K562 (cell line): Measurements from ENCODE around the gene KMT2E. TPM values are rescaled to one million over a fixed set of nuclear protein-coding genes. Genes with fewer than 3 reads are reported as not detected.
A peak's percentile ranks its signal among the peaks of the same experiment; 100 is the strongest.

Experiments used
- BRD9 ChIP-seq: fragments of 450-650 bp; IDR thresholded peaks from 2 replicates; pipeline ENCODE4 v1.6.1; 2018; ENCODE audit warnings: low read depth; ENCODE audit not compliant: partially characterized antibody
- CAMTA2 ChIP-seq: fragments of 250-450 bp; sonication (Bioruptor Pico); conservative IDR thresholded peaks from 2 replicates; pipeline ENCODE4 v1.5.1; 2022
- CEBPB ChIP-seq: fragments of 450-650 bp; IDR thresholded peaks from 2 replicates; pipeline ENCODE4 v1.6.1; 2016; ENCODE audit warnings: missing genetic modification characterization, missing compliant biosample characterization
- CHD7 ChIP-seq: fragments of 200-600 bp; sonication (generic); IDR thresholded peaks from one replicate; pipeline ENCODE4 v1.6.1; 2012; ENCODE audit warnings: mild to moderate bottlenecking, low read depth, low read length, inconsistent platforms
- EGR1 ChIP-seq: fragments of 450-650 bp; conservative IDR thresholded peaks from 2 replicates; pipeline ENCODE4 v1.6.1; 2017; ENCODE audit warnings: mild to moderate bottlenecking
- HNRNPL ChIP-seq: fragments of 200-400 bp; formaldehyde crosslinking; IDR thresholded peaks from 2 replicates; pipeline ENCODE4 v1.6.1; 2017; ENCODE audit warnings: low read depth, mild to moderate bottlenecking, low read length
- MAFF ChIP-seq: IDR thresholded peaks from 2 replicates; pipeline ENCODE4 v1.6.1; 2012; ENCODE audit warnings: low read length, improper control_type of control experiment
- MCM5 ChIP-seq: fragments of 450-650 bp; IDR thresholded peaks from 2 replicates; pipeline ENCODE4 v1.6.1; 2016; ENCODE audit warnings: low read depth
- MEIS2 ChIP-seq: fragments of 450-650 bp; IDR thresholded peaks from 2 replicates; pipeline ENCODE4 v1.6.1; 2014; ENCODE audit warnings: mild to moderate bottlenecking; ENCODE audit not compliant: partially characterized antibody
- MLX ChIP-seq, 2 experiments: fragments of 450-650 bp in 1 of 2; sonication (generic) in 1 of 2; formaldehyde crosslinking; conservative IDR thresholded peaks; 2 replicates each; pipeline versions ENCODE4 v1.4.0 to v1.8.1; 2020 to 2022; ENCODE audit warnings: mild to moderate bottlenecking in 1 of 2, missing genetic modification reagents in 1 of 2
- NCOA4 ChIP-seq: fragments of 450-650 bp; IDR thresholded peaks from 2 replicates; pipeline ENCODE4 v1.6.1; 2018; ENCODE audit warnings: mild to moderate bottlenecking; ENCODE audit not compliant: partially characterized antibody
- RAD51 ChIP-seq: fragments of 450-650 bp; IDR thresholded peaks from 2 replicates; pipeline ENCODE4 v1.7.1; 2016; ENCODE audit warnings: low read depth, mild to moderate bottlenecking, borderline replicate concordance
- RBM25 ChIP-seq: fragments of 200-400 bp; formaldehyde crosslinking; IDR thresholded peaks from 2 replicates; pipeline ENCODE4 v1.6.1; 2018; ENCODE audit warnings: low read length, low read depth, moderate library complexity; ENCODE audit not compliant: severe bottlenecking
- RNF2 ChIP-seq: sonication (generic); IDR thresholded peaks from 2 replicates; pipeline ENCODE4 v1.6.1; 2016
- TAF1 ChIP-seq: IDR thresholded peaks from 2 replicates; pipeline ENCODE4 v1.6.1; 2011; ENCODE audit warnings: mild to moderate bottlenecking, low read length, moderate library complexity; ENCODE audit not compliant: insufficient read depth, control insufficient read depth, severe bottlenecking; ENCODE audit errors: extremely low read depth
- TARDBP ChIP-seq: fragments of 450-650 bp; IDR thresholded peaks from 2 replicates; pipeline ENCODE4 v1.6.1; 2016
- ZNF282 ChIP-seq: sonication (generic); formaldehyde crosslinking; IDR thresholded peaks from 2 replicates; pipeline ENCODE4 v1.8.1; 2023; ENCODE audit warnings: missing genetic modification reagents
- ZNF512 ChIP-seq: IDR thresholded peaks from 2 replicates; pipeline ENCODE4 v1.6.1; 2016; ENCODE audit warnings: missing genetic modification characterization, missing compliant biosample characterization
- polyA plus RNA-seq, 8 experiments: library from polyadenylated mRNA; depleted of rRNA in 4 of 8; stranded (reverse) in 5 of 8; unstranded in 3 of 8; fragments of >200 nt; fragmentation: Nextera tagmentation in 2 of 8; fragmentation: Illumina TruSeq in 1 of 8; extraction: Ambion mirVana in 2 of 8; extraction: Trizol in 1 of 8; gene quantifications; 2 replicates each; pipeline versions ENCODE4 v1.2.1 to v1.2.3, GENCODE V29; 2011 to 2014; ENCODE audit warnings: inconsistent platforms in 1 of 8, missing spikeins in 1 of 8
- total RNA-seq, 7 experiments: library from RNA; depleted of rRNA in 6 of 7; stranded (reverse); fragments of >200 nt in 6 of 7; fragmentation: Illumina TruSeq in 2 of 7; extraction: Trizol in 2 of 7; gene quantifications; 2 replicates each; pipeline versions ENCODE4 v1.2.1 to v1.2.3, GENCODE V29; 2011 to 2021; ENCODE audit warnings: low replicate concordance in 1 of 7

KMT2E gene
- total and polyA plus RNA-seq, 9 of the 15 experiments (the other 6 are each of a cell fraction or from before 2014, with no cell fraction given): 8.9 to 55.3 (median 38.1) TPM

GRCh38 chr7:105050493-105050892, 36.5 kb downstream of the KMT2E start (continued):
- TF ChIP-seq MAFF (no peak), CEBPB (tag) (no peak), CAMTA2 (CRISPR knock-in tag) (no peak), ZNF282 (CRISPR knock-in tag) (no peak), TAF1 (no peak), RBM25 (no peak), ZNF512 (tag) (peak; percentile 91), BRD9 (no peak), NCOA4 (peak; percentile 46), TARDBP (no peak), EGR1 (no peak), CHD7 (no peak), RNF2 (no peak), MLX (CRISPR knock-in tag; conservative IDR thresholded peaks at IDR 0.05) (no peak), HNRNPL (no peak), RAD51 (no peak), MEIS2 (no peak), MCM5 (no peak)
